T47D (cell line): ENCODE measurements around the gene SNX13.
"Not testable (repeated sequence)": the region's sequence is repeated elsewhere in the genome, so short reads cannot be mapped to it uniquely, and the experiment has no call there.

Experiments
- DNase-seq, 2 experiments: peaks; one replicate each; pipeline versions ENCODE4 v3.0.0 to v3.0.0-alpha.2; 2011 to 2012; ENCODE audit warnings: low read depth in 1 of 2, low spot score in 1 of 2
- JUND ChIP-seq: IDR thresholded peaks from 2 replicates; pipeline ENCODE4 v1.6.1; 2012; ENCODE audit warnings: low read depth
- in situ Hi-C: cut with HindIII; loops from 2 replicates; pipeline ENCODE4 v1.10.0; 2016; ENCODE audit warnings: low sequenced_read_pairs, low pct_unique_long_range_greater_than_20kb

The SNX13 gene

DNA sequence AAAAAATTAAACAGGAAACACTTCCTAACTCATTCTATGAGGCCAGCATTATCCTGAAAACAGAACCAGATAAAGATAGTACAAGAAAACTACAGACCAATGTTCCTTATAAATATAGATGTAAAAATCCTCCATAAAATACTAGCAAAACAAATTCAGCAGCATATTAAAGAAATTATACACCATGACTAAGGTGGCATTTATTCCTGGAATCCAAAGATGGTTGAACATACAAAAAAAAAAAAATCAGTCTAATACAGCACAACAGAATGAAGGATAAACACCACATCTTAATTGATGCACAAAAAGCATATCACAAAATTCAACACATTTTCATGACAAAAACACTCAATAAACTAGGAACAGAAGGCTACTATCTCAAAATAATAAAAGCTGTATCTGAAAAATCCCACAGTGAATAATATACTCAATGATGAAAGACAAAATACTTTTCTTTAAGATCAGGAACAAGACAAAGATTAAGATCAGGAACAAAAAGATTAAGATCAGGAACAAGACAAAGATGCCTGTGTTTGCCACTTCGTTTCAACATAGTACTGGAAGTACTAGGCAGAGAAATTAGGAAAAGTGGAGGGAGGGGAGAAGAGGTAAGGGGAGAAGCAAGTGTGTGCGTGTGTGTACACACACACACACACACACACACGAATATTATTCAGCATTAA is 95.6 kb downstream of the SNX13 start:
- TF ChIP-seq JUND = no peak
- in situ Hi-C loops = no loop called here
- peak in 1 of 2 experiments; percentile 35 for DNase-seq

DNA sequence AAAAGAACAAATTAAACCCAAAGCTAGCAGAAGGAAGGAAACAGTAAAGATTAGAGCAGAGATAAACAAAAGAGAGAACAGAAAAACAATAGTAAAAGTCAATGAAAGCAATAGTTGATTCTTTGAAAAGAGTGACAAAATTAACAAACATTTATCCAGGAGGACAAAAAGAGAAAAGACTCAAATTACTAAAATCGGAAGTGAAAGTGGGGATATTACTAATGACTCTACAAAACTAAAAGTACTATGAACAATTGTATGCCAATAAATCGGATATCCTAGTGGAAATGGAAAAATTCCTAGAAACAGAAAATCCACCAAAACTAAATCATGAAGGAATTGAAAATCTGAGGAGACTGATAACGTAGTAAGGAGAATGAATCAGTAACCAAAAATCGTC is 96.3 kb downstream of the SNX13 start:
- in situ Hi-C loops = no loop called here
- DNase-seq = no peak
- no peak for TF ChIP-seq JUND

DNA sequence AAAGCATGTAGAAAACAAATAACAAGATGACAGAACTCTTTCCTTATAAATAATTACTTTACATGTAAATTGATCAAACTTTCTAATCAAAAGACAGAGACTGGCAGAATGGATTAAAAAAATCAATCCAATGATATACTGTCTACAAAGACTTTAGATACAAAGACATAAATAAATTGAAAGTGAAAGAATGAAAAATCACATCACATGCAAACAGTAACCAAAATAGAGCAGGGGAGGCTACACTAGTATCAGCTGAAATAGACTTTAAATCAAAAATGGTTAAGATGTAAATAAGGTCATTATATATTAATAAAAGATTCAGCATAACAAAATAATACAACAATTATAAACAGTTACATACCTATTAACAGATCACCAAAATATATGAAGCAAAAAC is 97.3 kb downstream of the SNX13 start:
- TF ChIP-seq JUND = no peak
- DNase-seq = no peak
- in situ Hi-C loops = no loop called here

DNA sequence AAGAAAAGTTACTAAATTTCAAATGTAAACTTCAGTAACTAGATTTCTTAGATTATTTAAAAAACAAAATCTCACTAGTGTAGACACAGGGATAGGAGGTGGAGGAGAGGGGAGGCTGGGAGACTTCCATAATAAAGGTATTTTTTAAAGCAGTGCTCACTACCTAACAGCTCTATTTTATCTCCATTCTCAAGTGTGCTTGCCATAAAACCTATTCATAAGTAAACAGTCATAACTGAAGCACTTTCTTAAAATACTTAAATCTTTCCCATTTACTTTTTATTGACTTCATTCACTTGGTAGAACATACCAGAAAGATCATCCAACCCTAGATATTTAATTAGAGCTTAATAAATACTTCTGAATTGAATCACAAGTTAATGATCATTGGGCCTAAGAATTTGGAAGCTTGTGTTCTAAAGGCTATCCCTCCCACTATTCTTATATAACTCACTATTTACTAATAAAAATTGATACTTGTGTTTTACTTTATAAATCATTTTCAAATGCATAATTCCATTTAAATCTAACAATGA is 107.4 kb downstream of the SNX13 start:
- no peak for TF ChIP-seq JUND
- in situ Hi-C loops = no loop called here
- DNase-seq = no peak

DNA sequence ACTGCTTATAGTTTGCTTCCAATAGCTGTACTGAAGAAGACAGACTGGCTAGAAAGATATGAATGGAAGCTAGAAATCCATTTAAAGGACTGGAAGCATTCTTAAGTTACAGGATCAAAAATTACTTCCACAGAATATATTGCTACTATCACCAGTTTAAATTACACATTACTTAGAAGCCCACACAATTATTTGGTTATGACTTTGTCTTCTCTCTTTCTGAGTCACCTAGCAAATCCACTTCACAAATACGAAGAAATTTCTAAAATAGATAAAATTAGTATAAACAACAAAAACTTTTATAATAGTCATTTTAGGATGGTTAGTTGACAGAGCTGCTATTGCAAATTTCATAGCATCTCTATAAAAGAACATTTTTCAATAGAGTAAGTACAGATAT is 108.1 kb downstream of the SNX13 start:
- no peak for DNase-seq
- no peak for TF ChIP-seq JUND
- in situ Hi-C loops = no loop called here

DNA sequence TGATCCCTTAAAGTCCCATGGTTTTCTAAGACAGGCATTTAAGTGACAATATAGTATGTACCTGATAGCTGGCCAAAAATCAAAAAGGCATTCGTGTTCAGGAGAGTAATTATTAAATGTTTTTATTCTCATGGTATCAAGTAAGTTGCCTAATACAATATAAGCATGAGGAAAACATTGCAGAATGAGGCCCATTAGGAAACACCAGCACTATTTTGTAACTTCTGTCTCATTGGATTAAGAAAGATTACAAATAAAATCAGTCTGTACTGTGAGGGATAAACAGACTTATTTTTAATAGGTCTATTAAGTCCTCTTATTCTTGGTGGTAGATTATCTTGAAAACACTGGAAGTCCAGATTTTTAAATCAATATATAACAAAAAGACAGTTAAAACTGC is 110.1 kb downstream of the SNX13 start:
- TF ChIP-seq JUND = no peak
- no peak for DNase-seq
- in situ Hi-C loops = no loop called here

DNA sequence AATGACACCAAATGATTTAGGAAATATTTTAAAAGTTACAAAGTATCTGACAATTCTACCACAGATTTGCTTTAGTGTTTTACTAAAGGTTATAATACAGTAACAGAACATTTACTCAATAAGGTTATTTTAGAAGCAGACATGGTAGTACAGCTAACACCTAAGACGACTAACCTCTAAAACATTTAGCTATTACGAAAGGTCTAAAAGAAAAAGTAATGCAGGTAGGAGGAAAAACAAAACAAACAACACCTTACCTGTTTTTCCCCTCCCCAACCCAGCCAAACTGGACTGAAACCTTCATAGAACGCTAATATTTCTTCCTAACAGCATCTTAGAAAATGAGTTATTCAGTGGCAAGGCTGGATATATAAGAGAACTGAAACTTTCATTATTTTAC is 111.3 kb downstream of the SNX13 start:
- no peak for TF ChIP-seq JUND
- DNase-seq = no peak
- in situ Hi-C loops = no loop called here

DNA sequence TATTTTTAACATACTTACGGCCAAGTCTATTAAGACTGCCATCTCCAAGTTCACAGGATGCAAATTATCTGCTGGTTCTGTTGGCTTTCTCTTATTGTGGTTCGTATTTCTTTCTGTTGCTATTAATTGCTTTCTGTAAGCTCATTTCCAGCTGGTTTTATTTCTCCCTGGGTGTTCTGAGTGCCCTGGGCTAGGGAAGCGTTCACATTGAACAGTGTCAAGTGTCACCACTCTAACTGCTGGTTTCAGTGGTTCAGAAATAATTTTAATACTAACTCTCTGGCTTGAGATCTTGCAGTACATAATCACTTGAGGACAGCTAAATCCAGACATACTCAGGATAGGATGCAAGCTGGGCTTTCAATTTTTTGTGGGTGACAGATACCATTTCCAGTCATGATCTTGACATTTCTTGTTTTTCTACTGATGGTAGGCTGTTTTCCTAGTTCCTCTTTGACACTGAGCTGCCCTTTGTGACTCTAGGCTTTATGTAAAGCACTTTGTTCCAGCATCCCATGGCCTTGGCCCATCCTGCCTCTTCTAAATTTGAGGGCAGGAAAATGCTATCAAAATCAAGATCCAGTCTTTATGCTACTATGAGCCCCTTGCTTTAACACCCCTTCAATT is 117.6 kb downstream of the SNX13 start:
- TF ChIP-seq JUND = no peak
- in situ Hi-C loops = no loop called here

DNA sequence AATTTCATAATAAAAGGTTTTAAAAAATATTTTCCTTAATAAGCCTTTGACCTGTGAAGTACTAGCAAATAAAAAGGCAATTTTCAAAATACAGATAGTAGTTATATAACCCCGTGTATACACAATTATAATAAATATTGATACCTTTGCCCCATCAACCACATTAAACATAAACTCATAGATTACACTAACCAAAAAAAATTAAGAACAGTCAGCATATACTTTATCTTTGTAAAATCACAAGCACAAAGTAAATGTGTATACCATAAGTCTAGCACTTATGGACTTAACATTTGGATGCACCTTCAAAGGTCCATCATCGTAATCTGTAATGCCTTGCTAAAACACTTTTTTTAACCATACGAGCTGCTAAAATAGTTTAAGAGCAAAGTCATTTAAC is 123.4 kb downstream of the SNX13 start:
- in situ Hi-C loops = no loop called here
- no peak for DNase-seq
- TF ChIP-seq JUND = no peak

More for the DNA sequence above, 117.6 kb downstream of the SNX13 start:
- DNase-seq = no peak

DNA sequence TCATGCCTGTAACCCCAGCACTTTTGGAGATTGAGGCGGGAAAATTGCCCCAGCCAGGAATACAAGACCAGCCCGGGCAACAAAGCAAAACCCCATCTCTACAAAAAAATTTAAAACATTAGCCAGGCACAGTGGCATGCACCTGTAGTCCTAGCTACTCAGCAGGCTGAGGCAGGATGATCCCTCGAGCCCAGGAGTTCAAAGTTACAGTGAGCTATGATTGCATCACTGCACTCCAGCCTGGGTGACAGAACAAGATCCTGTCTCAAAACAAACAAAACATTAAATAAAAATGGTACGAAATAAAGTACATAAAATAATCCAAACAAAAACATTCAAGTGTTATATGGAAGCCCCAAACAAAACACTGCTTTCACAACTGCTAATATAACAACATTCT is 125.0 kb downstream of the SNX13 start:
- DNase-seq = peak in 1 of 2 experiments; percentile 44
- in situ Hi-C loops = no loop called here
- TF ChIP-seq JUND = no peak

DNA sequence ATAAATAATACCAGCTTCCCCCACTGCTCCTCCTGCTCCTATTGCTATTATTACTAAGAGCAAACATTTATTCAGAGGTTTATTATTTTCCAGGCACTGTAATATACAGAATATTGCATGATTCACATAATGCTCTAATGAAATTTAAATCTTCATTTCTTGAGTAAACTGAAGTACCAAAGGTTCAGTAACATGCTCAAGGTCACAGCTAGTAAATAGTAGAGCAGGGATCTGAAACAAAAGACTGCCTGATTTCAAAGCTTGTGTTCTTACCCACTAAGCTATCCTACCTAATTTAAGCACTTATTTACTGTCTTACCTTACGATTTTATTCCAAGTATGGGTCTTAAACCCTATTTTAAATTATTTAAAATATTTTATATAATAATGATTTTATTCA is 126.2 kb downstream of the SNX13 start:
- in situ Hi-C loops = no loop called here
- DNase-seq = no peak
- TF ChIP-seq JUND = no peak

DNA sequence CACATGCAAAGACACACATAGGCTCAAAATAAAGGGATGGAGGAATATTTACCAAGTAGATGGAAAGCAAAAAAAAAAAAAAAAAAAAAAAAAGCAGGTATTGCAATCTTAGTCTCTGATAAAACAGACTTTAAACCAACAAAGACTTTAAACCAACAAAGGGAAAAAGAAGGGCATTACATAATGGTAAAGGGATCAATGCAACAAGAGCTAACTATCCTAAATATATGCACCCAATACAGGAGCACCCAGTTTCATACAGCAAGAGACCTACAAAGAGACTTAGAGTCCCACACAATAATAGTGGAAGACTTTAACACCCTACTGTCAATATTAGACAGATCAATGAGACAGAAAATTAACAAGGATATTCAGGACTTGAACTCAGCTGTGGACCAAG is 131.1 kb downstream of the SNX13 start:
- DNase-seq, in situ Hi-C loops: not testable (repeated sequence)

DNA sequence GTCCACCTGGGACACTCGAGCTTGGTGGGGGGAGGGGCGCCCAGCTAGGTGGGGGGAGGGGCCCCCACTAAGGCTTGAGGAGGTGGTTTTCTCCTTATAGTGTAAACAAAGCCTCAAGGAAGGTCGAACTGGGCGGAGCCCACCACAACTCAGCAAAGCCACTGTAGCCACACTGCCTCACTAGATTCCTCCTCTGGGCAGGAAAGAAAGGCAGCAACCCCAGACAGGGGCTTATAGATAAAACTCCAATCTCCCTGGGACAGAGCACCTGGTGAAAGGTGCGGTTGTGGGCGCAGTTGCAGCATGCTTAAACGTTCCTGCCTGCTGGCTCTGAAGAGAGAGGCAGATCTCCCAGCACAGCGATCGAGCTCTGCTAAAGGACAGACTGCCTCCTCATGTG is 133.1 kb downstream of the SNX13 start:
- no peak for TF ChIP-seq JUND
- in situ Hi-C loops = no loop called here
- DNase-seq = no peak

DNA sequence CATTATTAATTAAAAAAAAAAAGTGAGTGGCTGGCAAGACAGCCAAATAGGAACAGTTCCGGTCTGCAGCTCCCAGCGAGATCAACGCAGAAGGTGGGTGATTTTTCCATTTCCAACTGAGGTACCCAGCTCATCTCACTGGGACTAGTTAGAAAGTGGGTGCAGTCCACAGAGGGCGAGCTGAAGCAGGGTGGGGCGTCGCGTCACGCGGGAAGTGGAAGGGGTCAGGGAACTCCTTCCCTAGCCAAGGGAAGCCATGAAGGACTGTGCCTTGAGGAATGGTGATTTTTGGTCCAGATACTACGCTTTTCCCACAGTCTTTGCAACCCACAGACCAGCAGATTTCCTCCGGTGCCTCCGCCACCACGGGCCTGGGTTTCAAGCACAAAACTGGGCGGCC is 133.7 kb downstream of the SNX13 start:
- in situ Hi-C loops = no loop called here
- TF ChIP-seq JUND = no peak
- DNase-seq = no peak
